ENCODE measurements around the gene MAPK10. TPM values are rescaled to one million over a fixed set of nuclear protein-coding genes. Genes with fewer than 3 reads are reported as not detected.
A peak's percentile ranks its signal among the peaks of the same experiment; 100 is the strongest.

MAPK10 gene
- total RNA-seq, 1 experiment from 2014 or later, result 19.8 TPM

GRCh38 chr4:85940151-85940550 is 419.7 kb downstream of the MAPK10 start:
- DNase-seq (ENCODE audit: low read depth), result peak; percentile 63
- in situ Hi-C loops (cut with HindIII; ENCODE audit: low pct_unique_long_range_greater_than_20kb, low sequenced_read_pairs), result no loop called here

Other genes starting within 250 kb of the MAPK10 start
- 6.8 and 15.4 TPM in 2 replicates for gene PTPN13, start 234.3 kb upstream of the MAPK10 start, total RNA-seq (2014; rRNA removed; shearing (Covaris generic); ENCODE audit: low replicate concordance)